MM.1S (cell line): ENCODE measurements around the gene PDE2A.

ENCODE experiments used
- DNase-seq: peaks from one replicate; pipeline ENCODE4 v3.0.0-alpha.2; 2015
- H2AFZ ChIP-seq: fragments of 300-600 bp; sonication (generic); 2 replicates; pipeline ENCODE4 v1.6.0; 2016; ENCODE audit warnings: antibody characterized with exemption, low read length
- H3F3A ChIP-seq: fragments of 300-600 bp; sonication (generic); 2 replicates; pipeline ENCODE4 v1.6.1; 2016; ENCODE audit warnings: mild to moderate bottlenecking, antibody characterized with exemption, low read length, moderate library complexity, mixed read lengths; ENCODE audit not compliant: insufficient read depth
- H3K27ac ChIP-seq: fragments of 300-600 bp; sonication (generic); 2 replicates; pipeline ENCODE4 v1.5.1; 2016; ENCODE audit warnings: mild to moderate bottlenecking, low read length
- H3K27me3 ChIP-seq: fragments of 300-600 bp; sonication (generic); replicated peaks from 2 replicates; pipeline ENCODE4 v1.6.0; 2016; ENCODE audit warnings: low read length; ENCODE audit not compliant: insufficient read depth
- H3K36me3 ChIP-seq: fragments of 300-600 bp; sonication (generic); replicated peaks from 2 replicates; pipeline ENCODE4 v1.6.1; 2016; ENCODE audit warnings: mild to moderate bottlenecking, low read length, mixed read lengths; ENCODE audit not compliant: insufficient read depth
- H3K4me1 ChIP-seq: fragments of 300-600 bp; sonication (generic); 2 replicates; pipeline ENCODE4 v1.6.1; 2016; ENCODE audit warnings: low read length, mixed read lengths
- H3K4me2 ChIP-seq: fragments of 300-600 bp; sonication (generic); 2 replicates; pipeline ENCODE4 v1.6.0; 2016; ENCODE audit warnings: low read depth, low read length
- H3K4me3 ChIP-seq: fragments of 300-600 bp; sonication (generic); 2 replicates; pipeline ENCODE4 v1.5.1; 2016; ENCODE audit warnings: low read length, mixed read lengths
- H3K79me2 ChIP-seq: fragments of 300-600 bp; sonication (generic); 2 replicates; pipeline ENCODE4 v1.6.1; 2016; ENCODE audit warnings: mixed run types, low read length, mixed read lengths
- H3K9ac ChIP-seq: fragments of 300-600 bp; sonication (generic); 2 replicates; pipeline ENCODE4 v1.6.1; 2016; ENCODE audit warnings: low read length, mixed read lengths
- H3K9me2 ChIP-seq: fragments of 300-600 bp; sonication (generic); replicated peaks from 2 replicates; pipeline ENCODE4 v1.6.1; 2016; ENCODE audit warnings: mild to moderate bottlenecking, low read length, mixed read lengths; ENCODE audit not compliant: insufficient read depth
- H3K9me3 ChIP-seq: fragments of 300-600 bp; sonication (generic); replicated peaks from 2 replicates; pipeline ENCODE4 v1.6.1; 2016; ENCODE audit warnings: mild to moderate bottlenecking, low read length, mixed read lengths; ENCODE audit not compliant: insufficient read depth
- H4K20me1 ChIP-seq: fragments of 300-600 bp; sonication (generic); 2 replicates; pipeline ENCODE4 v1.6.1; 2016; ENCODE audit warnings: mild to moderate bottlenecking, low read length, moderate library complexity, mixed read lengths; ENCODE audit not compliant: insufficient read depth
- CTCF ChIP-seq: fragments of 300-600 bp; sonication (generic); IDR thresholded peaks from 2 replicates; pipeline ENCODE4 v1.5.1; 2016; ENCODE audit warnings: antibody characterized with exemption, low read length, mixed read lengths
- EZH2 ChIP-seq: fragments of 300-600 bp; sonication (generic); optimal IDR thresholded peaks from 2 replicates; pipeline ENCODE3; 2017; ENCODE audit warnings: low read depth, mild to moderate bottlenecking, antibody characterized with exemption, low read length, mixed read lengths
- EZH2phosphoT487 ChIP-seq: fragments of 300-600 bp; sonication (generic); IDR thresholded peaks from 2 replicates; pipeline ENCODE4 v1.6.1; 2018; ENCODE audit warnings: antibody characterized with exemption, low read length

The PDE2A gene

GRCh38 chr11:72671152-72672099 is 2.8 kb downstream of the PDE2A start:
- Histone ChIP-seq H3K27me3 (peaks cover 55% of the 10 kb centered on the region), H4K20me1 (no peaks in the 10 kb centered on the region)

GRCh38 chr11:72670041-72670440 is 4.2 kb downstream of the PDE2A start:
- H3F3A ChIP-seq, result no peaks in the 10 kb centered on the region
- no peaks in the 10 kb centered on the region for H4K20me1 ChIP-seq
- no peaks in the 10 kb centered on the region for H3K79me2 ChIP-seq
- H3K4me1 ChIP-seq, result no peaks in the 10 kb centered on the region
- no peak overlapping the region for H3K27ac ChIP-seq
- no peak overlapping the region for H3K9ac ChIP-seq
- no peak overlapping the region for H2AFZ ChIP-seq
- H3K36me3 ChIP-seq, result no peaks in the 10 kb centered on the region
- no peaks in the 10 kb centered on the region for H3K9me2 ChIP-seq
- no peak for DNase-seq
- H3K27me3 ChIP-seq, result peaks cover 47% of the 10 kb centered on the region
- no peak overlapping the region for H3K4me3 ChIP-seq
- TF ChIP-seq EZH2, result no peak
- no peak for TF ChIP-seq CTCF
- no peak for TF ChIP-seq EZH2phosphoT487
- no peak overlapping the region for H3K4me2 ChIP-seq
- H3K9me3 ChIP-seq, result no peaks in the 10 kb centered on the region

More at GRCh38 chr11:72671152-72672099, 2.8 kb downstream of the PDE2A start:
- TF ChIP-seq EZH2, result no peak
- TF ChIP-seq CTCF, result no peak
- TF ChIP-seq EZH2phosphoT487, result no peak
- Histone ChIP-seq H3K4me1 (no peaks in the 10 kb centered on the region), H3K79me2 (no peaks in the 10 kb centered on the region), H3K27ac (no peak overlapping the region), H3K9ac (no peak overlapping the region), H3K9me3 (no peaks in the 10 kb centered on the region), H3K36me3 (no peaks in the 10 kb centered on the region), H3K9me2 (no peaks in the 10 kb centered on the region), H2AFZ (no peak overlapping the region), H3K4me3 (no peak overlapping the region), H3F3A (no peaks in the 10 kb centered on the region), H3K4me2 (no peak overlapping the region)
- no peak for DNase-seq

- Histone ChIP-seq H3K9ac (no peak overlapping the region), H3K9me3 (no peaks in the 10 kb centered on the region), H4K20me1 (no peaks in the 10 kb centered on the region), H3F3A (no peaks in the 10 kb centered on the region), H3K9me2 (no peaks in the 10 kb centered on the region), H3K4me2 (no peak overlapping the region), H2AFZ (no peak overlapping the region), H3K27ac (no peak overlapping the region), H3K4me3 (no peak overlapping the region), H3K79me2 (no peaks in the 10 kb centered on the region), H3K36me3 (no peaks in the 10 kb centered on the region), H3K27me3 (peaks cover 42% of the 10 kb centered on the region), H3K4me1 (no peaks in the 10 kb centered on the region)
- TF ChIP-seq CTCF, result no peak
- no peak for TF ChIP-seq EZH2phosphoT487
- no peak for TF ChIP-seq EZH2
- no peak for DNase-seq
These were observed 4.7 kb downstream of the PDE2A start for GRCh38 chr11:72669527-72669926.
